Chondrocyte (in vitro differentiated cells): ENCODE results near the gene MCRS1. TPM values are rescaled to one million over a fixed set of nuclear protein-coding genes. Genes with fewer than 3 reads are reported as not detected.
"Not testable (repeated sequence)": the region's sequence is repeated elsewhere in the genome, so short reads cannot be mapped to it uniquely, and the experiment has no call there.

Source experiments
- DNase-seq: peaks from one replicate; pipeline ENCODE4 v3.0.0; 2021; ENCODE audit warnings: mixed read lengths, low spot score
- H3K27ac Mint-ChIP-seq: one replicate; pipeline ENCODE4 v1.8.0; 2021; ENCODE audit warnings: mild to moderate bottlenecking, moderate library complexity, mixed read lengths; ENCODE audit not compliant: unreplicated experiment
- H3K27me3 Mint-ChIP-seq: 2 replicates; pipeline ENCODE4 v1.8.0; 2021; ENCODE audit warnings: low read depth, mixed read lengths
- H3K36me3 Mint-ChIP-seq: 2 replicates; pipeline ENCODE4 v1.8.0; 2021; ENCODE audit warnings: low read depth, mixed read lengths
- H3K4me1 Mint-ChIP-seq: 2 replicates; pipeline ENCODE4 v1.8.0; 2021; ENCODE audit warnings: low read depth, mild to moderate bottlenecking, mixed read lengths
- H3K4me3 Mint-ChIP-seq: one replicate; pipeline ENCODE4 v1.8.0; 2021; ENCODE audit warnings: mild to moderate bottlenecking, moderate library complexity, mixed read lengths; ENCODE audit not compliant: unreplicated experiment
- H3K9me3 Mint-ChIP-seq: 2 replicates; pipeline ENCODE4 v1.8.0; 2021; ENCODE audit warnings: low read depth, mixed read lengths
- CTCF ChIP-seq: fragments of 200-600 bp; sonication (generic); IDR thresholded peaks from 2 replicates; pipeline ENCODE4 v1.5.0; 2021; ENCODE audit warnings: antibody characterized with exemption, mild to moderate bottlenecking, moderate library complexity
- total RNA-seq: library from RNA; stranded (reverse); gene quantifications from 3 replicates; pipeline ENCODE4 v1.2.1, GENCODE V29; 2021

The MCRS1 gene
- total RNA-seq, 1 donor from 2014 or later: 47.2 TPM

- H3K36me3 Mint-ChIP-seq: no peaks in the 10 kb centered on the region
- no peak for DNase-seq
- peak; percentile 46 for TF ChIP-seq CTCF
- H3K4me1 Mint-ChIP-seq: no peaks in the 10 kb centered on the region
- H3K9me3 Mint-ChIP-seq: peaks cover 7% of the 10 kb centered on the region
- no peak overlapping the region for H3K27ac Mint-ChIP-seq
- no peak overlapping the region for H3K4me3 Mint-ChIP-seq
- no peaks in the 10 kb centered on the region for H3K27me3 Mint-ChIP-seq
These were observed 41.9 kb upstream of the MCRS1 start for GRCh38 chr12:49609875-49610154.

GRCh38 chr12:49609059-49609874 lies 41.3 kb upstream of the MCRS1 start:
- no peak for TF ChIP-seq CTCF
- Mint-ChIP-seq H3K27me3 (no peaks in the 10 kb centered on the region), H3K4me1 (no peaks in the 10 kb centered on the region), H3K9me3 (peaks cover 5% of the 10 kb centered on the region), H3K27ac (no peak overlapping the region), H3K36me3 (no peaks in the 10 kb centered on the region), H3K4me3 (no peak overlapping the region)
- no peak for DNase-seq

GRCh38 chr12:49605539-49605938 lies 37.6 kb upstream of the MCRS1 start, which contains the start of gene FAM186B:
Gene FAM186B, minus strand, starts transcription at chr12:49605639. Its CDS starts 162 bp downstream, at chr12:49605477.
- not testable (repeated sequence) for H3K36me3 Mint-ChIP-seq, H3K9me3 Mint-ChIP-seq, H3K27me3 Mint-ChIP-seq, DNase-seq, H3K27ac Mint-ChIP-seq, H3K4me3 Mint-ChIP-seq, H3K4me1 Mint-ChIP-seq

GRCh38 chr12:49604856-49605255 lies 36.9 kb upstream of the MCRS1 start:
- H3K36me3 Mint-ChIP-seq: peaks cover 4% of the 10 kb centered on the region

GRCh38 chr12:49603721-49604120 lies 35.8 kb upstream of the MCRS1 start:
- DNase-seq: no peak
- Mint-ChIP-seq H3K4me1 (no peaks in the 10 kb centered on the region), H3K4me3 (no peak overlapping the region), H3K27me3 (no peaks in the 10 kb centered on the region), H3K36me3 (peaks cover 4% of the 10 kb centered on the region), H3K27ac (no peak overlapping the region), H3K9me3 (no peaks in the 10 kb centered on the region)
- TF ChIP-seq CTCF: no peak

More at GRCh38 chr12:49604856-49605255, 36.9 kb upstream of the MCRS1 start:
- H3K9me3 Mint-ChIP-seq: no peaks in the 10 kb centered on the region
- H3K4me3 Mint-ChIP-seq: no peak overlapping the region
- no peaks in the 10 kb centered on the region for H3K27me3 Mint-ChIP-seq
- DNase-seq: no peak
- no peak for TF ChIP-seq CTCF
- H3K27ac Mint-ChIP-seq: no peak overlapping the region
- no peaks in the 10 kb centered on the region for H3K4me1 Mint-ChIP-seq

- H3K27ac Mint-ChIP-seq: no peak overlapping the region
- H3K36me3 Mint-ChIP-seq: peaks cover 4% of the 10 kb centered on the region
- DNase-seq: no peak
- no peaks in the 10 kb centered on the region for H3K9me3 Mint-ChIP-seq
- H3K27me3 Mint-ChIP-seq: no peaks in the 10 kb centered on the region
- TF ChIP-seq CTCF: no peak
- no peaks in the 10 kb centered on the region for H3K4me1 Mint-ChIP-seq
- no peak overlapping the region for H3K4me3 Mint-ChIP-seq
These were observed 32.0 kb upstream of the MCRS1 start for GRCh38 chr12:49599961-49600360.
